Gastrocnemius medialis (tissue), 4 donors: Measurements from ENCODE around the gene DOCK4.

Experiments
- POLR2A ChIP-seq, 2 donors: fragments of 450-650 bp; IDR thresholded peaks; one replicate each; pipeline ENCODE4 v1.6.1; 2017; ENCODE audit warnings: antibody characterized with exemption in 2 of 2, mild to moderate bottlenecking in 2 of 2, moderate library complexity in 2 of 2
- TF ChIP-seq, protein P1 (sequence below), 5 experiments: fragments of 450-650 bp in 3 of 5; fragments of 200-600 bp in 2 of 5; sonication (generic) in 2 of 5; IDR thresholded peaks in 4 of 5; conservative IDR thresholded peaks in 1 of 5; 1 replicate in 4 of 5; 2 replicates in 1 of 5; pipeline ENCODE4 v1.5.1; 2016 to 2019; ENCODE audit warnings: antibody characterized with exemption in 5 of 5, mild to moderate bottlenecking in 3 of 5, moderate library complexity in 3 of 5

DNA sequence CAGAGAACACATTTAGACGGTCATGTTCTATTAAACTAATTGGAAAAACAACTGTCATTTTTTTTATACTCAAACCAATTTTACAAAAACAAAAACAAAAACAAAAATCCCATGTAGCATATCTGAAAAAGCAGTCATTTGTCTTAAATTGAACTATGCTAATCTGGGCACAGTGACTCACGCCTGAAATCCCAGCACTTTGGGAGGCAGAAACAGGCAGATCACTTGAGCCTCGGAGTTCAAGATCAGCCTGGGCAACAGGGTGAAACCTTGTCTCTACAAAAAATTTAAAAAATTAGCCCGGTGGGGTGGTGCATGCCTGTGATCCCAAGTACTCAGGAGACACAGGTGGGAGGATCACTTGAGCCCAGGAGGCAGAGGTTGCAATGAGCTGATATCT, 253.4 kb downstream of the DOCK4 start:
- TF ChIP-seq, protein P1, sequence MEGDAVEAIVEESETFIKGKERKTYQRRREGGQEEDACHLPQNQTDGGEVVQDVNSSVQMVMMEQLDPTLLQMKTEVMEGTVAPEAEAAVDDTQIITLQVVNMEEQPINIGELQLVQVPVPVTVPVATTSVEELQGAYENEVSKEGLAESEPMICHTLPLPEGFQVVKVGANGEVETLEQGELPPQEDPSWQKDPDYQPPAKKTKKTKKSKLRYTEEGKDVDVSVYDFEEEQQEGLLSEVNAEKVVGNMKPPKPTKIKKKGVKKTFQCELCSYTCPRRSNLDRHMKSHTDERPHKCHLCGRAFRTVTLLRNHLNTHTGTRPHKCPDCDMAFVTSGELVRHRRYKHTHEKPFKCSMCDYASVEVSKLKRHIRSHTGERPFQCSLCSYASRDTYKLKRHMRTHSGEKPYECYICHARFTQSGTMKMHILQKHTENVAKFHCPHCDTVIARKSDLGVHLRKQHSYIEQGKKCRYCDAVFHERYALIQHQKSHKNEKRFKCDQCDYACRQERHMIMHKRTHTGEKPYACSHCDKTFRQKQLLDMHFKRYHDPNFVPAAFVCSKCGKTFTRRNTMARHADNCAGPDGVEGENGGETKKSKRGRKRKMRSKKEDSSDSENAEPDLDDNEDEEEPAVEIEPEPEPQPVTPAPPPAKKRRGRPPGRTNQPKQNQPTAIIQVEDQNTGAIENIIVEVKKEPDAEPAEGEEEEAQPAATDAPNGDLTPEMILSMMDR (IDR thresholded peaks at IDR 0.05 in 4 of 5, conservative IDR thresholded peaks at IDR 0.05 in 1 of 5): no peak
- no peak for TF ChIP-seq POLR2A (IDR thresholded peaks at IDR 0.05)
